OCI-LY7 (cell line): ENCODE measurements around the gene GPR61. TPM values are rescaled to one million over a fixed set of nuclear protein-coding genes. Genes with fewer than 3 reads are reported as not detected.

Experiments
- BruUV-seq: library from RNA; stranded (reverse); fragments of 400-500 nt; replicated peaks from 2 replicates; lab custom pipeline; 2021; lab: Mats Ljungman, UMichigan
- CTCF ChIA-PET: fragments of 300-600 bp; sonication (Branson Sonifier 250); formaldehyde crosslinking; loops from one replicate; lab custom pipeline; 2022; ENCODE audit warnings: antibody characterized with exemption; ENCODE audit not compliant: unreplicated experiment; lab: Charles Lee
- POLR2A ChIA-PET: fragments of 300-600 bp; sonication (Branson Sonifier 250); formaldehyde crosslinking; loops from one replicate; lab custom pipeline; 2022; ENCODE audit warnings: antibody characterized with exemption; lab: Charles Lee
- DNase-seq: peaks from one replicate; pipeline ENCODE4 v3.0.0-alpha.2; 2015; ENCODE audit warnings: low spot score
- H2AFZ ChIP-seq: fragments of 200-600 bp; sonication (generic), shearing (Covaris generic); 2 replicates; pipeline ENCODE4 v1.6.1; 2014; ENCODE audit warnings: mild to moderate bottlenecking, antibody characterized with exemption, low read length, moderate library complexity
- H3K27ac ChIP-seq: fragments of 200-600 bp; sonication (generic); 2 replicates; pipeline ENCODE4 v1.5.1; 2014; ENCODE audit warnings: mixed run types, low read depth, mild to moderate bottlenecking, moderate library complexity, low read length, inconsistent platforms; ENCODE audit not compliant: poor library complexity, severe bottlenecking
- H3K36me3 ChIP-seq: fragments of 200-600 bp; sonication (generic); 2 replicates; pipeline ENCODE4 v1.6.1; 2014; ENCODE audit warnings: mild to moderate bottlenecking, antibody characterized with exemption, low read length, moderate library complexity, mixed read lengths; ENCODE audit not compliant: insufficient read depth
- H3K4me1 ChIP-seq: fragments of 200-600 bp; sonication (generic); 2 replicates; pipeline ENCODE4 v1.5.1; 2014; ENCODE audit warnings: mild to moderate bottlenecking, low read length; ENCODE audit not compliant: insufficient read depth, poor library complexity, severe bottlenecking
- H3K4me2 ChIP-seq: fragments of 200-600 bp; sonication (generic); 2 replicates; pipeline ENCODE4 v1.6.1; 2014; ENCODE audit warnings: mild to moderate bottlenecking, low read length
- H3K4me3 ChIP-seq: fragments of 200-600 bp; sonication (generic); 2 replicates; pipeline ENCODE4 v1.5.1; 2014; ENCODE audit warnings: mild to moderate bottlenecking, low read depth, low read length; ENCODE audit not compliant: poor library complexity, severe bottlenecking
- H3K79me2 ChIP-seq: fragments of 200-600 bp; sonication (generic); 2 replicates; pipeline ENCODE4 v1.6.1; 2016; ENCODE audit warnings: low read depth, mild to moderate bottlenecking, low read length, moderate library complexity, mixed read lengths; ENCODE audit not compliant: insufficient read depth
- H3K9me2 ChIP-seq: fragments of 200-600 bp; sonication (generic); 2 replicates; pipeline ENCODE4 v1.6.1; 2016; ENCODE audit warnings: mild to moderate bottlenecking, low read length, mixed read lengths; ENCODE audit not compliant: insufficient read depth
- H3K9me3 ChIP-seq: fragments of 200-600 bp; sonication (generic); 2 replicates; pipeline ENCODE4 v1.6.1; 2014; ENCODE audit warnings: mild to moderate bottlenecking, mixed run types, low read length, mixed read lengths
- H4K20me1 ChIP-seq: fragments of 200-600 bp; sonication (generic); 2 replicates; pipeline ENCODE4 v1.6.1; 2014; ENCODE audit warnings: mild to moderate bottlenecking, antibody characterized with exemption, low read length, moderate library complexity, mixed read lengths; ENCODE audit not compliant: insufficient read depth
- EZH2phosphoT487 ChIP-seq: fragments of 200-600 bp; sonication (generic); IDR thresholded peaks from 2 replicates; pipeline ENCODE4 v1.6.1; 2018; ENCODE audit warnings: low read depth, borderline replicate concordance, mild to moderate bottlenecking, mixed run types, antibody characterized with exemption, low read length, moderate library complexity, mixed read lengths
- intact Hi-C: fragments of 100-400 bp; cut with micrococcal nuclease; formaldehyde crosslinking; loops from one replicate; pipeline ENCODE4 v1.10.0; 2022; ENCODE audit not compliant: unreplicated experiment
- total RNA-seq, 2 experiments: library from RNA; depleted of rRNA in 1 of 2; stranded (reverse); fragments of >200 nt in 1 of 2; shearing (Covaris generic) in 1 of 2; gene quantifications; 2 replicates each; pipeline ENCODE4 v1.2.3, GENCODE V29; 2014 to 2022
- TF ChIP-seq, protein P1 (sequence below): fragments of 200-600 bp; sonication (generic); conservative IDR thresholded peaks from 2 replicates; pipeline ENCODE4 v1.5.1; 2014; ENCODE audit warnings: mild to moderate bottlenecking, antibody characterized with exemption, low read length, moderate library complexity, mixed read lengths

GPR61 gene
- total RNA-seq, 2 experiments from 2014 or later = not detected

- H3K9me2 ChIP-seq = no peaks in the 10 kb centered on the region
- H3K4me3 ChIP-seq = no peak overlapping the region
- H3K4me2 ChIP-seq = no peak overlapping the region
- no peak overlapping the region for H2AFZ ChIP-seq
- no peak for TF ChIP-seq EZH2phosphoT487
- TF ChIP-seq, protein P1, sequence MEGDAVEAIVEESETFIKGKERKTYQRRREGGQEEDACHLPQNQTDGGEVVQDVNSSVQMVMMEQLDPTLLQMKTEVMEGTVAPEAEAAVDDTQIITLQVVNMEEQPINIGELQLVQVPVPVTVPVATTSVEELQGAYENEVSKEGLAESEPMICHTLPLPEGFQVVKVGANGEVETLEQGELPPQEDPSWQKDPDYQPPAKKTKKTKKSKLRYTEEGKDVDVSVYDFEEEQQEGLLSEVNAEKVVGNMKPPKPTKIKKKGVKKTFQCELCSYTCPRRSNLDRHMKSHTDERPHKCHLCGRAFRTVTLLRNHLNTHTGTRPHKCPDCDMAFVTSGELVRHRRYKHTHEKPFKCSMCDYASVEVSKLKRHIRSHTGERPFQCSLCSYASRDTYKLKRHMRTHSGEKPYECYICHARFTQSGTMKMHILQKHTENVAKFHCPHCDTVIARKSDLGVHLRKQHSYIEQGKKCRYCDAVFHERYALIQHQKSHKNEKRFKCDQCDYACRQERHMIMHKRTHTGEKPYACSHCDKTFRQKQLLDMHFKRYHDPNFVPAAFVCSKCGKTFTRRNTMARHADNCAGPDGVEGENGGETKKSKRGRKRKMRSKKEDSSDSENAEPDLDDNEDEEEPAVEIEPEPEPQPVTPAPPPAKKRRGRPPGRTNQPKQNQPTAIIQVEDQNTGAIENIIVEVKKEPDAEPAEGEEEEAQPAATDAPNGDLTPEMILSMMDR = no peak
- ChIA-PET POLR2A (interaction anchor here (0.5 to 1.2 kb wide), 4 partner anchors 9 to 649 kb away, joined by 3 to 7 read pairs (median 4); no protein-coding TSS in a partner anchor), CTCF (no interaction called here)
- no TSS peak for BruUV-seq
- DNase-seq = no peak
- H4K20me1 ChIP-seq = no peaks in the 10 kb centered on the region
- H3K79me2 ChIP-seq = no peaks in the 10 kb centered on the region
- H3K36me3 ChIP-seq = peaks cover 16% of the 10 kb centered on the region; the same call in 1 of the 2 replicates
- intact Hi-C loops = no loop called here
- no peaks in the 10 kb centered on the region for H3K9me3 ChIP-seq
- H3K4me1 ChIP-seq = peaks cover 2% of the 10 kb centered on the region
- H3K27ac ChIP-seq = no peak overlapping the region
Observed at GRCh38 chr1:109504974-109505373, 34.7 kb upstream of the GPR61 start.

- no TSS peak for BruUV-seq
- no peak overlapping the region for H3K4me3 ChIP-seq
Observed at GRCh38 chr1:109508001-109508872, 31.4 kb upstream of the GPR61 start.

More at GRCh38 chr1:109508001-109508872, 31.4 kb upstream of the GPR61 start:
- no peak overlapping the region for H3K27ac ChIP-seq
- intact Hi-C loops = no loop called here
- H3K36me3 ChIP-seq = no peaks in the 10 kb centered on the region
- no peaks in the 10 kb centered on the region for H3K9me2 ChIP-seq
- no peak overlapping the region for H2AFZ ChIP-seq
- TF ChIP-seq EZH2phosphoT487 = no peak
- TF ChIP-seq, protein P1 = no peak
- H3K4me2 ChIP-seq = no peak overlapping the region
- ChIA-PET CTCF (interaction anchor here (1.1 kb wide), 1 partner anchor 14 kb away, joined by 4 read pairs; the partner anchor contains the start of gene CYB561D1), POLR2A (no interaction called here)
- DNase-seq = no peak
- H3K9me3 ChIP-seq = no peaks in the 10 kb centered on the region
- peaks cover 3% of the 10 kb centered on the region for H3K4me1 ChIP-seq
- no peaks in the 10 kb centered on the region for H3K79me2 ChIP-seq
- no peaks in the 10 kb centered on the region for H4K20me1 ChIP-seq
